Measurements from ENCODE around the gene BEND3. TPM values are rescaled to one million over a fixed set of nuclear protein-coding genes. Genes with fewer than 3 reads are reported as not detected.

BEND3 gene
- total RNA-seq, 1 experiment from 2014 or later, result 70.2 TPM

GRCh38 chr6:107068691-107069630 is 46.4 kb downstream of the BEND3 start:
- no peak for TF ChIP-seq CTCF (conservative IDR thresholded peaks at IDR 0.05)
- no CpG with 5 or more reads among the region's 69 CpGs for WGBS (ENCODE audit: extremely low coverage, insufficient read length, low lambda C conversion rate)
- no peak overlapping the region; a peak in 3 of 7 replicates for H3K27ac Mint-ChIP-seq

More at GRCh38 chr6:107068691-107069630, 46.4 kb downstream of the BEND3 start:
- no peak overlapping the region for H4K91ac ChIP-seq (ENCODE audit: insufficient read length, low read depth, low read length)
- peaks cover 13 to 81% (median 58%) of the 10 kb centered on the region in 3 experiments; a peak in 6 of 7 replicates for H3K36me3 Mint-ChIP-seq (ENCODE audit: insufficient read depth in 1 of 3, low read depth in 3 of 3)
- H3K27me3 ChIP-seq (ENCODE audit: insufficient read depth, low read length), result no peaks in the 10 kb centered on the region
- no peak overlapping the region for H2BK12ac ChIP-seq (ENCODE audit: insufficient read length, low read depth, low read length)
- no peaks in the 10 kb centered on the region for H3K79me1 ChIP-seq (ENCODE audit: insufficient read depth, low read depth, low read length, poor library complexity, severe bottlenecking)
- no peaks in the 10 kb centered on the region; the same call in 1 of the 2 replicates for H3K4me1 ChIP-seq (ENCODE audit: insufficient read depth, low read length)
- H3K4me1 Mint-ChIP-seq, result peaks cover 34 to 37% of the 10 kb centered on the region in 2 experiments
- H4K5ac ChIP-seq (ENCODE audit: insufficient read length, low read depth, low read length), result no peak overlapping the region
- H3K4me2 ChIP-seq (ENCODE audit: insufficient read depth, insufficient read length, low read length), result no peak overlapping the region
- DNase-seq, result no peak
- no peak overlapping the region for H2BK15ac ChIP-seq (ENCODE audit: low read depth, low read length)
- no peak overlapping the region for H3K18ac ChIP-seq (ENCODE audit: insufficient read length, low read depth, low read length)
- no peak overlapping the region for H3K56ac ChIP-seq (ENCODE audit: insufficient read length, low read depth, low read length)
- H2BK20ac ChIP-seq (ENCODE audit: low read depth, low read length, poor library complexity, severe bottlenecking), result no peak overlapping the region
- H3K79me2 ChIP-seq (ENCODE audit: insufficient read depth, low read length), result no peaks in the 10 kb centered on the region
- H4K20me1 ChIP-seq (ENCODE audit: control insufficient read depth, insufficient read depth, insufficient read length), result no peaks in the 10 kb centered on the region
- no peak overlapping the region for H3T11ph ChIP-seq (ENCODE audit: low read length)
- H3K9ac ChIP-seq (ENCODE audit: extremely low read depth, insufficient read length, low read length), result no peak overlapping the region
- no peak overlapping the region; the same call in 1 of the 2 replicates for H3K14ac ChIP-seq (ENCODE audit: insufficient read depth, low read length)
- H3K4me3 Mint-ChIP-seq, result no peak overlapping the region
- H3K4ac ChIP-seq (ENCODE audit: low read depth, low read length), result no peak overlapping the region
- H3K27me3 Mint-ChIP-seq (ENCODE audit: low read depth), result no peaks in the 10 kb centered on the region
- no peak overlapping the region for H2BK120ac ChIP-seq (ENCODE audit: low read depth, low read length, poor library complexity, severe bottlenecking)
- no peak overlapping the region for H2AK5ac ChIP-seq (ENCODE audit: insufficient read length, low read length)
- H3K23me2 ChIP-seq (ENCODE audit: insufficient read length, low read depth, low read length, poor library complexity, severe bottlenecking), result no peaks in the 10 kb centered on the region
- no peak overlapping the region for H2BK5ac ChIP-seq (ENCODE audit: insufficient read length, low read length)
- no peak overlapping the region for H4K8ac ChIP-seq (replicated peaks; ENCODE audit: insufficient read length, low read depth, low read length)
- no peak overlapping the region for H2AFZ ChIP-seq (ENCODE audit: low read length)
- H3K9me3 Mint-ChIP-seq, result no peaks in the 10 kb centered on the region; a peak in 1 of 5 replicates
- H3K23ac ChIP-seq (ENCODE audit: insufficient read length, low read depth, low read length), result no peak overlapping the region
- no peaks in the 10 kb centered on the region for H3K9me3 ChIP-seq (ENCODE audit: control insufficient read depth, low read depth, low read length)
- no peak overlapping the region for H3K27ac ChIP-seq (ENCODE audit: insufficient read length, low read depth, low read length)

All from H9 (cell line).